Inflammatory macrophage treated with lipopolysaccharide for 4 hours (primary cell): ENCODE results near the gene SWAP70.
"Not testable (repeated sequence)": the region's sequence is repeated elsewhere in the genome, so short reads cannot be mapped to it uniquely, and the experiment has no call there.

Source experiments
- DNase-seq: peaks from one replicate; pipeline ENCODE4 v3.0.0-alpha.2; 2020

The SWAP70 gene

DNA sequence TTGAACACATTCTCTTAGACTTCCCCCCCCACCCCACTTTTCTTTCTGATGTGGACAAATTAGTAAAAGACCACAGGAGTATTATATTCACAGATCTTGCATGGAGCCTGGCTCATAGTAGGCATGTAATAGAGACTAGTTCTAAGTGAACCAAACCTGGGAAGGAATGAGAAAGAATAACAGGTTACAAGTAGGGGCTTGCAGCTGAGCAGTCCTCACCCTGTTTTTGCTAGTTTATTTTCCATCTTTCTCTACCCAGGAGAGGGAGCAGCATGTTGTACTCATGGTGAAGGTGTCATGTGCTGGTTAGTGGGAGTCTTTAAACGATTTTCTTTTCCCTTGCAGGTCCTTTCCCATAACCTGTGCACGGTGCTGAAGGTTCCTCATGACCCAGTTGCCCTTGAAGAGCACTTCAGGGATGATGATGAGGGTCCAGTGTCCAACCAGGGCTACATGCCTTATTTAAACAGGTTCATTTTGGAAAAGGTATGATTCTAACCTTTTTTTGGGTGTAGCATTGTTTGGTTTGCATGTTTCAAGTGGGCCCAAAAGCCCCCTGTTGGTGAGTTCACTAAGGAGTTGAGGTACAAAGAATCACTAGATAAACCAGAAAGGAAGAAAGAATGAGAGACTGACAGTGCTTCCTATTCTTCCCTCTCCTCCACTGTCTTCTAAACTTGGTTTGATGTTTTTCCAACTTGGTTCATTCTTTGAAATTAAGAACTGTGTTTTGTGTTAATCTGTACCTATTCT, 30.1 kb downstream of the SWAP70 start:
- no peak for DNase-seq

DNA sequence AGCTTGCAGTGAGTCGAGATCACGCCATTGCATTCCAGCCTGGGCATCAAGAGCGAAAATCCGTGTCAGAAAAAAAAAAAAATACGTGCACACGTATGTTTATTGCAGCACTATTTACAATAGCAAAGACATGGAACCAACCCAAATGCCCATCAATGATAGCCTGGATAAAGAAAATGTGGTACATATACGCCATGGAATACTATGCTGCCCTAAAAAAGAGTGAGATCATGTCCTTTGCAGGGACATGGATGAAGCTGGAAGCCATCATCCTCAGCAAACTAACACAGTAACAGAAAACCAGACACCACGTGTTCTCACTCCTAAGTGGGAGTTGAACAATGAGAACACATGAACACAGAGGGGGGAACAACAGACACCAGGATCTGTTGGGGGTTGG, 31.4 kb downstream of the SWAP70 start:
- DNase-seq = not testable (repeated sequence)

DNA sequence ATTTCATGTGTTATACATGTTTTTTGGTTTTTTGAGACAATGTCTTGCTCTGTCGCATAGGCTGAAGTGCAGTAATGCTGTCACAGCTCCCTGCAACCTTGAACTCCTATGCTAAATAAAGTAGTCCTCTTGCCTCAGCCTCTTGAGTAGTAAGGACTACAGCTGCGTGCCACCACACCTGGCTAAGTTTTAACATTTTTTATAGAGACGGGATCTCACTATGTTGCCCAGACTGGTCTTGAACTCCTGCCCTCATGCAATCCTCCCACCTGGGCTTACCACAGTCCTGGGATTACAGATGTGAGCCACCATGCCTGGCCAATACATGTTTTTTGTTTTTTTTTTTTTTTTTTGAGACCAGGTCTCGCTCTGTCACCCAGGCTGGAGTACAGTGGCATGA, 33.9 kb downstream of the SWAP70 start:
- no peak for DNase-seq

DNA sequence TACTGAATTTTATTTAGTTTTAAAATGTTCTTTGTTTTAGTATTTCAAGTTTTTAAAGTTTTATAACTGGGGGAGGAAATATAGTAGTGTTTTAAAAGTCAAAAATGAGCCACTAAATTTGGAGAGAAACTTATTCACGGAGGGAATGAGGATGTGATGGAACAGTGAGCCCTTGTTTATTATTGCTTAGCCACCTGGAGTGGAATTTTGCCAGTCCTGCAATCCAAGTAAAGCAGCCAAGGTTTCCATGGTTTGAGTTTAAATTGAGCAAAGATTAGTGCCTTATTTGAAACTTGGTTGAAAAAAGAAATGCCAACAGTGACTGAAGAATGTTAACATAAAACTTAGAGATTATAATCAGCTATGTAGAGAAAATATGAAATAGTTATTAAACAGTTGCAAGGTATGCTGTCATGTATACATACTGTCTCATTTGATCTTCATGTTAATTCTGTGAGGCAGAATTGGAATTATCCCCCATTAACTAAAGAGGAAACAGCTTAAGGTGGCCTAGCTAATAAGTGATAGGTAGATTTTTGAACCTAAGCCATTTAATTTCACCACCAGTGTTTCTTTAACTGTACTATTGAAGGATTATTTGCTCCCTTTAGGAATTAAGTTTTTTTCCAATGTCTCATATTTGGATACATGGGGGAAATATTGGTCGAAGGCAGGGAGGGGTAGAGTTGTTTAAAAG, 36.4 kb downstream of the SWAP70 start:
- no peak for DNase-seq

DNA sequence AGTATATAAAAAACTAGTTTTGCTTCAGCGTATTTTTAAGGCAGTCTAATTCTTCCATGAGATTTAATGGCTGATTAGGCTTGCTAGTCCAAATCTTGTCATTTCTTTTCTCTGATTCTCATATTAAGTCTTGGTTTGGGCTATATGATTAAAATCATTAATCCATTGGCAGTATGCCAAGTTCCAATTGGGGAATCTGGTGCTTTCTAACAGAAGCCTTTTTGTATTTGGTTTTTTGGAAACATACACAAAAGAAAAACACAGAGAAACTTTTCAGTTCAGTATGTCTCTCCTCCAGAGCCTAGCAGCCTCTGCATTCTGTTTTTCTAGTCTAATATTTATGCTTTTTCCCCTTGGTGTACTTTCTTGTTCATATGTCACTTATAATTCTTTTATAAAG, 37.9 kb downstream of the SWAP70 start:
- DNase-seq = no peak

DNA sequence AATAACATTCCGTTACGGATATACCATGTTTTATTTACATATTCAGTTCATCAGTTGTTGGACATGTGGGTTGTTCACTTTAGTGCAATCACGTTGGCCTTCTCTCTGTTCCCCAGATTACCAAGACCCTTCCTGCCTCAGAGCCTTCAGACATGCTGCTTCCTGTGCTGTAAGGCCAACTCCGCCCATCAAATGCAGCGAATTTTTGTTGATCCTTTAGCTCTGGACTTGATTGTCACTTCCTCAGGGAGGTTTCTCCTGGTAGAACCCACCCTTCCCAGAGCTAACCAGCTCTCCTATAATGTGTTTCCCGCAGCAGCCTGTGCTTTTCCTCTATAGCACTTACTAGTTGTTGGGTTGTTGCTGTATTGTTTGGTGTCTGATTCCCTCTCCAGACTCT, 39.4 kb downstream of the SWAP70 start:
- no peak for DNase-seq

DNA sequence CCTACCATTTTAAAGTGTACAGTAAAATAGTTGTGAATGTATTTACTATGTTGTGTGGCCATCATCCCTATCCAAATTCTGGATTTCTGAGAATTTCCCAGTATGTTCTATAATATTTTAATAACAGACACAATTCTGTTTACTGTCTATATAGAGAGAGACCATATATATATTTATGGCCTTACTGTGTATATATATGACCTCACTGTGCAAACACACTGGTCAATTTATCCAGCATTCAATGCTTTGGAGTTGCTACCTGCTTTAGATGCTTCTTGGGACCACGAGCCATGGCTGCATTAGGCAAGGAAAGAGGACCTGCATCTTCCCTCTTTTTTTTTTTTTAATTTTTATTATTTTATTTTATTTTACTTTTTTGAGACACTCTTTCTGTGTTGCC, 40.2 kb downstream of the SWAP70 start:
- no peak for DNase-seq

DNA sequence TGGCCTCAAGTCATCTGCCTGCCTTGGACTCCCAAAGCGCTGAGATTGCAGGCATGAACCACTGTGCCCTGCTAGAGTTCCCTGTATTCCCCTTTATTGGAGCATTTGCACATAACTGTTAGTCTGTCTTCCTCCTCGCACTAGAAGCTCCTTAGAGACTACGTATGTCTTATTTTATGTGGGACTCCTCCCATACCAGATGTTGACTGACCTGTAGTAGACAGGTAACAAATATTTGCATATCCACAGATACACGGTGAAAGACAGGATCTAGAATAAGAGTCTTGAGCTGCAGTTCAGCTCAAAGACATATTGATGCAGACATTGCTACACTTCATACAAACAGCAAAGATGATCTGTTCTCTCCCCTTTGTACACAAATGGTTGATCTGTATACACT, 40.7 kb downstream of the SWAP70 start:
- DNase-seq = no peak

DNA sequence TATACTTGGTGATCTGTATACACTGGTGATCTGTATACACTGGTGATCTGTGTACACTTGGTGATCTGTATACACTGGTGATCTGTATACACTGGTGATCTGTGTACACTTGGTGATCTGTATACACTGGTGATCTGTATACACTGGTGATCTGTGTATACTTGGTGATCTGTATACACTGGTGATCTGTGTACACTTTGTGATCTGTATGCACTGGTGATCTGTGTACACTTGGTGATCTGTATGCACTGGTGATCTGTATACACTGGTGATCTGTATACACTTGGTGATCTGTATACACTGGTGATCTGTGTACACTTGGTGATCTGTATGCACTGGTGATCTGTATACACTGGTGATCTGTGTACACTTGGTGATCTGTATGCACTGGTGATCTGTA, 41.5 kb downstream of the SWAP70 start:
- not testable (repeated sequence) for DNase-seq

DNA sequence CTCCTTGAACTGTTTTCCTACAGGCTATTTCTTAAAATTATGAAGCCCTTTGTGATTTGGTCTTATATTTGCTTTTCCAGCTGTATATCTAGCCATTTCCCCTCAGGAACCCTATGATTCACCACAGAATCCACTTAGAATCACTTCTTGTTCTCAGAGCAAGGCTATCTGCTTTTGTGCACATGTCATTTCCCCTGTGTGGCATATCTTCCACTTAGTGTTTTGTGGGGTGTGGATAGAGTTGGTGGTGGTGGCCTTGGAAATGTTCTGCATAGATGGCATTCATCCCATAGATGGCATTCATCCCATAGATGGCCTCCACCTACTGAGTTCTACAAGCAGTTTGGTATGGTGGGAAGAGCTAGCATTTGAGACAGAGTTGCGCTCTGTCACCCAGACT, 44.7 kb downstream of the SWAP70 start:
- peak; percentile 36 for DNase-seq

DNA sequence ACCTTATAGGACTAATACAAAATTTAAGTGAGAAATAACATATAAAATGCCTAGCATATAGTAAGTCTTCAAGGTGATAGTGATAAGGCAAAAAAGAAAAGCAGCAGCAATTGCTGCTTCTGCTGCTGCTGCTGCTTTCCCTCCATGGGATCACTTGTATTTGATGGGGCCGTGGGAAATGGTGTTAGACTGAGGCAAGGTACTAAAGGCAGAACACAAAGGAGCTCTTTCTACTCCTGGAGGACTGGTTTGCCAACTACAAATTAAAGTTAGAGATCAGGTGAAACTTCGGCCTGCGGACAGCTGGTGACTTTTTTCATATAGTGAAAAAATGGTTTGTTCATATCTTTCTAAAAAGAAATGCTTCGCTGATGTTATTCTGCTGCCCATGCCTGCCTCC, 46.3 kb downstream of the SWAP70 start:
- DNase-seq = no peak

DNA sequence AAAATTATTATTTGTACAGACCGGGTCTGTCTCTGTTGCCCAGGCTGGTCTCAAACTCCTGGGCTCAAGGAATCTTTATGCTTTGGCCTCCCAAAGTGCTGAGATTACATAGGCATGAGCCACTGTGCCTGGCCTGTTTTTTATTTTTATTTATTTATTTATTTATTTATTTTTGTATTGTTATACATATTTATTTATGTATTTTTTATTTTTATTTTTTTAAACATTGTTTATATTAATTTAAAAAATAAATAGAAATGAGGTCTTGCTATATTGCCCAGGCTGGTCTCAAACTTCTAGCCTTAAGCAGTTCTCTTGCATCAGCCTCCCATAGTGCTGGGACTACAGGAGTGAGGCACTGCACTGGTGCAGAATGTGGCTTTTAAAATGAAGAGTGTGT, 47.0 kb downstream of the SWAP70 start:
- DNase-seq = no peak

DNA sequence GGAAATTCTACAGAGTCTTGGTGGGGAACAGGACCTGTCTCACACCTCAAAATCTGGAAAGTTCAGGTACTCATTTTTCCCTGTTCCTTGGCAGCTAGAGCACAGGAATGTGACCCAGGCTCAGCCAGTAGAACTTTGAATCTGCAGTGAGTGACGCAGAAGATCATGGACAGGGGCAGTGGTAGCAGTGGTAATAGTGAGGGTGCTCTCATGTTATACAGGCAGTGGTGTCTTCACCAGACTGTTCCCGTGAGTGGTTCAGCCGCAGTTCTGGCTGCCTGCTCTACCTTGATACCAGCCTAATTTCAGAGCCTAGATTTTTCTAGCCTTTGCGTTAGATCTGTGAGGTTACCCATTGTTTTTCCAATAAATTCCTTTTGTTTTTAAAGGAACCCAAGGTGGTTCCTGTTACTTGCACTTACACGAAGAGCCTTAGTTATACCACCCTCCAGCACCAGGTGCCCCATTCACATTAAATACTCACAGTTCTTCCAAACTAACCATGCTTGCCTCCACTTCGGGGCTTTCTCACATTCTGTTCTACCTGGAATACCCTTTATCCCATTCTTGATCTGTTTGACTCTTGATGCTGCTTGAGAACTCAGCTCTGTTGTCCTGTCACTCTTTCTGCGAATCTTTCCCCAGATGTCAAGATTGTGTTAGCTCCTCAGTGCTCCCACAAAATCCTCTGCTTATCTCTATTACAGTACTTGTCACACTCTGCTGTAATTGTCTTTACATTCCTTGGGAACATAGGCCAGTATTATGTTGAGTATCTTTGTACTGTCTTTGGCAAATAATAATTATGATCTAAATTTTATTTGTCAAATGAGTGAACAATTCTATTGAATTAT, 47.8 kb downstream of the SWAP70 start:
- DNase-seq = no peak

DNA sequence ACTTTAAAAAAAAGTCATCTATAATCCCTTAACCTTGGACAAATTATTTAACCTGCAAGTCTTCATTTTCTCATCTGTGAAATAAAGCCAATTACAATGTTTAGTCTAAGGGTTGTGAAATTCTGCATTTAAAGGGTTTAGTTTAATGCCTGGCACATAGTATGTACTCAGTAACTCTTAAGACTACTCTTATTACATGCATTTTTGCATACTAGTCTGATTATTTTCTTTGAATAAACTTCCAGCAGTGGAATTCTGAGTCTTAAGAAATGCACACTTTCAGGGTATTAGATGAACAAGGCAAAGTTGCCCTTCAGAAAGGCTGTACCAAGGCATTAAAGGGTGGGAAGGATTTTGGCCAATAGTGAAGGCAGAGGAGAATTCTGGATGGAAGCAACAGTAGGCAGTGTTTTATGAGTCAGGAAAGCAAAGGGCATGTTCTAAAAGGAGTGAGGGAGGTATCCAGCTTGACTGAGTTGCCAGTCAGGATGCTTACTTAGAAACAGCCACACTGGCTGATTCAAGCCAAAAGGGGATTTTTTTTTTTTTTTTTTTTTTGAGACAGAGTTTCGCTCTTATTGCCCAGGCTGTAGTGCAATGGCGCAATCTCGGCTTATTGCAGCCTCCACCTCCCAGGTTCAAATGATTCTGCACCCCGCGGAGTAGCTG, 50.5 kb downstream of the SWAP70 start:
- peak; percentile 25 for DNase-seq

DNA sequence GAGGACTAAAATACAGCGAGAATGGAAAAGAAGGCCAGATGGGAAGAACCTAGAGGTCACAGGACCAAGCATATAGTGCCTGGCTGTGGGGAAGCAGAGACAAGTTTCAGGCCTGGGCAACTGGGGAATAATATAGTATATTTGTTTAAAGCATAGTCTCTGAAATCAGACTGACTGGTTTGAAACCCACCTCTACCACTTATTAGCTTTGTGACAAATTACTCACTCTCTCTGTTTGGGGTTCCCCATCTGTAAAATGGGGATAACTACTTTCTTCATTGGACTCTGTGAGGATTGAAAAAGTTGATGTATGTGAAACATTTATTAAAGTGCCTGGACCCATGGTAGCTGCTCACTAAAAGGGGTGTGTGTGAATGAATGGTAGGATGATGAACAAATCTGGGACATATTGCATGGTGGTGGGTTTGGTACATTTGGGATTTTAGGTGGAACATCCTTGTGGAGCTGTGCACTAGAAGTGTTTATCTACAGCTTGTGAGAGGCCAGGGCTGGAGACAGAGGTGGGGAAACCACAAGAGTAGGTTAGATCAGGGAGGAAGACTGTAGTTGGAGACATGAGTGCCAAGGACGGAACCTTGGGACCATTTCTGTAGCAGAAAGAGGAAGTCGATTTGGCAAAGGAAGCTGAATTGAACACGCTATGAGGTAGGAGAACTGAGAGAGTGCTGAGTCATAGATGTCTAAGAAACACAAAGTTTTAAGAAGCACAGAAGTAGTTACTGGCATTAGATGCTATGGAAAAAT, 52.6 kb downstream of the SWAP70 start:
- DNase-seq = peak; percentile 91

DNA sequence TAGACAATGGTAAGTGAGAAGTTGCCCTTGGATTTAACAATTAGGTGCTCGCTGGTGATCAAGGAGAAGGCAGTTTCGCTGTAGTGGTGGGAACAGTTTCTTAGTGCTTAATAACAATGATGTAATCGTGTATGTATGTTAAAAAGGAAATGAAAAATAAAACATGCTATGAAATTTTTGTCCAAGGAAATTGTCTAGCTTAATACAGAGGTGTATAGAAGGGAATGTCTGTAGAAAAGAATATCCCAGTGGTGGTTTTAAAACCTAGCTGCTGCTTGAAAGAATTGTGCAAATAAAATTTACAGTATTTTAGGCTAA, 53.1 kb downstream of the SWAP70 start:
- DNase-seq = no peak

DNA sequence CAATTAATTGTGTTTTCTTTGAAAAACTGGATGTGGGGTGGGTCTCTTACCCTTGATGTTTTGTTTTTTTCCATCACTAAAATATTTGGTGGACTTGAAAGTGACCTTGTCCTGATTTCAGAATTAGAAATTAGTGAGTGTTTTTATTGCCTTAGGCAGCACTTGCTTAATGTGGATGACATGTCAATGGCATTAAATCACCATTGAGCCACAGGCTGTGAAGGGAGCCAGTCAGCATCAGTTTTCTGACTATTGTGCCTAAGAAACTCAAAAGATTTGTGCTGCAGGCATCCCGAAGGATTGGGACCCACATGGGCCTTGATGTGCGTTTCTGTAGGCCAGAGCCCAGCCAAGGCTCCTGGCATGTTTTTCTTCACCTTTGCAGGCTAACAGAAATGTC, 53.8 kb downstream of the SWAP70 start:
- peak; percentile 43 for DNase-seq

DNA sequence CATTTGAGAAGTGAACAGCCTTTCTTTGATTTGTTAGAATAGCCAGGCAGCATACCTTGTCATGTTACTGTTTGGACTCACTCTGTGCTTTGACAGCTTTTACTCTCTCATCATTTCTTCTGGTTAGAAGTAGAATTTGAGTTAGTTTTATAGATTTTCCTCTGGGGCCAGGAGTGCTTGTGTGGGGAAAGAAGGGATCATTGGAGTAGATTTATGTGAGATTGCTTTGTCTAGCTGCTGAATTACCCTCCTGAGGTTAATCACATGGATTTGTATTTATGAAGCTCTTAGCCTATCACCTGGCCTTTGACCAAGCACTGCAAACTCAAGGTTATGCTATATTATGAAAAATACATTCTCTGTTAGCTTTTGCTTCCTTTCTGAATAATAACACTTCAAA, 54.3 kb downstream of the SWAP70 start:
- no peak for DNase-seq

DNA sequence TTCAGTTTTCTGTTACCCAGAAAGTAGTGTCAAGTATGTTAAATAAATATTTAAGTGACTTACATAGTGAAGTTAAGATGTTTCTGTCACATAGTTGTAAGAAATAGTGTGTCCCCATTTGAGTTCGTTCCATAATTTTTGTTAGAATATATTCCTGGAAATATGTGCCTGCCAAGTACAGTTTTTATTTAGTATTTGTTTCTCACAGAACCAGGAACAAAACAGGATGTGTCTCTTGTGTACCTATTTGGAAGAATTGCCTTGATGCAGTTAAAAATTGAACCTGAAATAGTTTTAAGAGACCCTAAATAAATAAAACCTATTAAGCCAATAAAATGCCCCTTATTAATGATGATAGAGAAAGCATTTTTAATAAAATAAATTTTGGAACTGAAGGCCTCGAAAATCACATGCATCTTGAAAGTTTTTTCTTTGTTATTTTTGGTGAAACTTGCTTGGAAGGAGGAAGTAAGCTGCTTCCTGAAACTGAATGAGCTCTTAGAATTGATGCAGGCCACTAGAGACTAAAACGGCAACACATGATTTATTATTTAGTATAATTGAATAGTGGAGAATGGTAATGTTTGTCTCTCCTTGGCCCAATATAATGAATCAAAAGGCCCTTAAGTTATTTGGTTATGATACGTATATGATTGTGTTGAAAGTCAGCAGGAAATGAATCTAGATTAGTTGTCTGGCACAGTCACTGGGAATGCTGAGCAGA, 55.9 kb downstream of the SWAP70 start:
- DNase-seq = peak; percentile 43

DNA sequence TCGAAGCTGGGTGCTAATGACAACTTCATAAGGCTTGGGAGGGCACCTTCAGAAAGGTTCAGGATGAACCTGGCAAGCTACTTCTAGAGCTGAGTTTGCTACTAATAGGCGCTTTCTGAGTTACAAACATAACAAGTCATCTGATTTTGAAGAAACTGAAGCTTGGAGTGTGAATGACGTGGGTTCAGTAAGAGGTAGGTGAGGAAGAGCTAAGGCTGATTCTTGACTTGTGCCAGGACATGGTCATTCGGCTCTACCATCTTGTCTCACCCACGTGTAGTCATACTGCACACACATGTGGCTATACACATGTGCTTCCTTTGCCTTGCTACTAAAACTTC, 56.4 kb downstream of the SWAP70 start:
- peak; percentile 10 for DNase-seq

DNA sequence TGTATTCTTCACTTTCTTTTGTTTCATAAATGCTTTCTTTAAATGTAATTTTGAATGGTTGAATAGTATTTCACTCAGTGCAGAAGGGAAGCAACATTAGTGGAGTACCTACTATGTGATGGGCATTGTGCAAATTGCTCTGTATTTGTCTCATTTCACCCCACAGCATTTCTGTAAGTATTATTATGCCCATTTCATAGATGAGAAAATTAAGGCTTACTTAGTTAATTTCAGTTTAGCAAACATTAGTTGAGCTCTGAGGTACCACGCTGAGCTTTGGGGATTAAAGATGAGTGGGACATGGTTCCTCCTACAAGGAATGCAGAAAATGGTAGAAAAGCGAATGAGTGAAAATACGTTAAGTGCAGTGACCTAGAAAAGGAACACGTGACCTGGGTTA, 58.1 kb downstream of the SWAP70 start:
- DNase-seq = no peak

DNA sequence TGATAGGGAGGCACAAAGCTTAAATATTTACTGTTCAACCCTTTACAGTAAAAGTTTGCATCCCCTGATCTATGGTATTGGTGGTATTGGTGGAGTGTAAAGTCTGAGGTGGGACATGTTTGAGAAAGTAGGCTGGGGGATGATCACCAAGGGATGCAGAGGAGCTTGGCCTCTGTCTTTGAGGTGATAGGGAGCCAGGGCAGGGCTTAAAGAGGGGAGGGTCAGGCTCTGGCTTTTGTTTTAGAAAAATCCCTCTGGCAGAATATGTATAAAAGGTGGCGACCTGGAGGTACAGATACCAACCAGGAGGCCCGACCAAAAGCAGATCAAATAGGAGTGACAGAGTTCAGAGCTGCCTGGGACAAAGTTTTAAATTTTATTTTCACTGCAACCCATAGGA, 59.0 kb downstream of the SWAP70 start:
- DNase-seq = no peak
